Calu3 (cell line): ENCODE results near the gene A4GALT. TPM values are rescaled to one million over a fixed set of nuclear protein-coding genes. Genes with fewer than 3 reads are reported as not detected.
A peak's percentile ranks its signal among the peaks of the same experiment; 100 is the strongest.
"Not testable (repeated sequence)": the region's sequence is repeated elsewhere in the genome, so short reads cannot be mapped to it uniquely, and the experiment has no call there.

ENCODE experiments used
- BruUV-seq: library from RNA; stranded (reverse); fragments of 400-500 nt; replicated peaks from 2 replicates; lab custom pipeline; 2021; lab: Mats Ljungman, UMichigan
- CTCF ChIA-PET: fragments of 300-600 bp; sonication (Branson Sonifier 250); formaldehyde crosslinking; loops from one replicate; lab custom pipeline; 2022; ENCODE audit warnings: antibody characterized with exemption; lab: Charles Lee
- DNase-seq: peaks from one replicate; pipeline ENCODE4 v3.0.0; 2022
- H3K27ac Mint-ChIP-seq: one replicate; pipeline ENCODE4 v1.8.0; 2022; ENCODE audit warnings: mixed read lengths; ENCODE audit not compliant: unreplicated experiment
- H3K27me3 Mint-ChIP-seq: one replicate; pipeline ENCODE4 v1.8.0; 2022; ENCODE audit warnings: mixed read lengths; ENCODE audit not compliant: unreplicated experiment
- H3K36me3 Mint-ChIP-seq: one replicate; pipeline ENCODE4 v1.8.0; 2022; ENCODE audit warnings: mild to moderate bottlenecking, moderate library complexity, mixed read lengths; ENCODE audit not compliant: insufficient read depth, unreplicated experiment
- H3K4me1 Mint-ChIP-seq: one replicate; pipeline ENCODE4 v1.8.0; 2022; ENCODE audit warnings: mild to moderate bottlenecking, low read depth, mixed read lengths; ENCODE audit not compliant: unreplicated experiment
- H3K4me3 Mint-ChIP-seq: one replicate; pipeline ENCODE4 v1.8.0; 2022; ENCODE audit warnings: mild to moderate bottlenecking, low read depth, moderate library complexity, mixed read lengths; ENCODE audit not compliant: unreplicated experiment
- H3K9me3 Mint-ChIP-seq: one replicate; pipeline ENCODE4 v1.8.0; 2022; ENCODE audit warnings: low read depth, mixed read lengths; ENCODE audit not compliant: unreplicated experiment
- intact Hi-C: fragments of 100-400 bp; cut with micrococcal nuclease; formaldehyde crosslinking; loops from one replicate; pipeline ENCODE4 v1.10.0; 2022; ENCODE audit not compliant: unreplicated experiment
- total RNA-seq: library from RNA; stranded (reverse); gene quantifications from 2 replicates; pipeline ENCODE4 v1.2.3, GENCODE V29; 2022
- TF ChIP-seq, protein P1 (sequence below): fragments of 200-600 bp; IDR thresholded peaks from one replicate; pipeline ENCODE4 v1.8.0; 2022; ENCODE audit warnings: antibody characterized with exemption; ENCODE audit not compliant: unreplicated experiment

A4GALT gene
- total RNA-seq, 1 experiment from 2014 or later = 10.5 TPM

DNA sequence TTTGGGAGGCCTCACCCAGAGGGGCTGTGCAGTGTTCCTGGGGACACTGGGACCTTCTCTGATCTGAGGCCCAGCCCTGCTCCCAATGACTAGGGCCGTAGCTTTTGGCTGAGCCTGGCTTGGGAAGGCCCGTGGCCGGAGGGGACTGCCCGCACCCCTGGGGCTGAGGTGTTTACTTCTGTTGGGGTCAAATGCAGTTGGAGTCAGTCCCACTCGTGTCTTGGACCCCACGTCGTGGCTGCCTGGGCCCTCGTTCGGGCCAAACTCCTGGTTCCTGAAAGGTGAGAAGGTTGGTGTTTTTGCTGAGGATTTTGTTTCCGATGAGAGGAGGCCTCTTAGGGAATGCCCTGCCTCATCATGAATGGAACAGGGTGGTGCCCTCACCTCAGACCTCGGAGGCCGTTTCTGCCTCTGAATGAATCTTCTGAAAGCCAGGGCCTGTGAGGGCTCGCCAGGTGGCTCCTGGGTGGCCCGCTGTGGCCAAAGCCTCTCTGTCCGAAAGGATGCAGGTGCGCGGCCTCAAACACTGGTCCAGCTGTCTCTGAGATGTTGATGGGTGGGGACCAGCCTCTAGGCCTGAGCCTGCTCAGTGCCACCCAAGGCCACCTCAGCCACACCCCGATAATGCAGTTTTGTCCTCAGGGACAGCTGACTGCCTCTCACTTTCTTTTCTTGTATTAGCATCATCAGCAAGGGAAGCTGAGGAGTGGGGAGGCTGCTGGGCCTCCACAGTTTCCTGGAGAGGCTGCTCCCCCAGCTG, 40.3 kb upstream of the A4GALT start:
- no peaks in the 10 kb centered on the region for H3K9me3 Mint-ChIP-seq
- H3K27me3 Mint-ChIP-seq = no peaks in the 10 kb centered on the region
- CTCF ChIA-PET = no interaction called here
- intact Hi-C loops = no loop called here
- H3K36me3 Mint-ChIP-seq = peaks cover 5% of the 10 kb centered on the region
- peaks cover 5% of the 10 kb centered on the region for H3K4me1 Mint-ChIP-seq
- TF ChIP-seq, protein P1, sequence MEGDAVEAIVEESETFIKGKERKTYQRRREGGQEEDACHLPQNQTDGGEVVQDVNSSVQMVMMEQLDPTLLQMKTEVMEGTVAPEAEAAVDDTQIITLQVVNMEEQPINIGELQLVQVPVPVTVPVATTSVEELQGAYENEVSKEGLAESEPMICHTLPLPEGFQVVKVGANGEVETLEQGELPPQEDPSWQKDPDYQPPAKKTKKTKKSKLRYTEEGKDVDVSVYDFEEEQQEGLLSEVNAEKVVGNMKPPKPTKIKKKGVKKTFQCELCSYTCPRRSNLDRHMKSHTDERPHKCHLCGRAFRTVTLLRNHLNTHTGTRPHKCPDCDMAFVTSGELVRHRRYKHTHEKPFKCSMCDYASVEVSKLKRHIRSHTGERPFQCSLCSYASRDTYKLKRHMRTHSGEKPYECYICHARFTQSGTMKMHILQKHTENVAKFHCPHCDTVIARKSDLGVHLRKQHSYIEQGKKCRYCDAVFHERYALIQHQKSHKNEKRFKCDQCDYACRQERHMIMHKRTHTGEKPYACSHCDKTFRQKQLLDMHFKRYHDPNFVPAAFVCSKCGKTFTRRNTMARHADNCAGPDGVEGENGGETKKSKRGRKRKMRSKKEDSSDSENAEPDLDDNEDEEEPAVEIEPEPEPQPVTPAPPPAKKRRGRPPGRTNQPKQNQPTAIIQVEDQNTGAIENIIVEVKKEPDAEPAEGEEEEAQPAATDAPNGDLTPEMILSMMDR = no peak
- no peak for DNase-seq
- no TSS peak for BruUV-seq
- no peak overlapping the region for H3K4me3 Mint-ChIP-seq
- H3K27ac Mint-ChIP-seq = no peak overlapping the region

DNA sequence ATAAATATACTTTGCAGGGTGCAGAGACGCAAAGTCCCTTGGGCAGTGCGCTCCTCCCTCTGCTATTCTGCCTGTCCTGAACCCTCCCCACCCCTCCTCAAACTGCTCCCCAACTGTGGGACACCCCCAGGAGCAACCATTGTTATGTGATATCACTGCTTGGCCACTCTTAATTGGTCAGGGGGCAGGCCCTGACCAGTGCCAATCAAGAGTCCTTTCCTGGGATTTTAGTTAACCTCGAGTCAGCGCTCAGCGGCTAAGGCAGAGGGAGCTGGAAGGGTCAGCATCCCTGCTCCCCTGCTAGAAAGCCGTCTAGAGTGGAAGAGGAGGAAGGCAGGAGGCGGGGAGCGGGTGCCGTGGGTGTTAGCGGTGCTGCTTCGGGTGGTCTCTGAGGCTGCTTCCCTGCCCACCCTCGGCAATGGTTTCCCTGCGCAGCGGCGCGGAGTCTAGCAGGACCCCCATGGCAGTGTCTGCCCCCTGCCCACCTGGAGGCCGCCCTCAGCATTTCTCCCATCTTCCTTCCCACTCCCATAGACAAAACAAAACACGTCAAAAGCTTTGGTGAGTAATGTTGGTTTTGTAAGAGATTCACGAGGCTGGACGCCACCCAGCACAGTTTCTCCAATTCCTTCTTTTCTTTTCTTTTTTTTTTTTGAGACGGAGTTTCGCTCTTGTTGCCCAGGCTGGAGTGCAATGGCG, 38.4 kb upstream of the A4GALT start:
- TF ChIP-seq, protein P1 = no peak

GRCh38 chr22:42755553-42755952, 34.9 kb upstream of the A4GALT start:
- DNase-seq = peak; percentile 35
- intact Hi-C loops, H3K9me3 Mint-ChIP-seq, H3K4me1 Mint-ChIP-seq, H3K27me3 Mint-ChIP-seq, H3K27ac Mint-ChIP-seq, H3K36me3 Mint-ChIP-seq, H3K4me3 Mint-ChIP-seq, BruUV-seq: not testable (repeated sequence)
- CTCF ChIA-PET = interaction anchor here (0.6 to 1.5 kb wide), 3 partner anchors 64 to 207 kb away, joined by 4 read pairs; no protein-coding TSS in a partner anchor

More for the DNA sequence above, 38.4 kb upstream of the A4GALT start:
- DNase-seq = no peak
- BruUV-seq = no TSS peak
- CTCF ChIA-PET = no interaction called here
- no peak overlapping the region for H3K27ac Mint-ChIP-seq
- H3K4me3 Mint-ChIP-seq = no peak overlapping the region
- no peaks in the 10 kb centered on the region for H3K27me3 Mint-ChIP-seq
- no peaks in the 10 kb centered on the region for H3K9me3 Mint-ChIP-seq
- H3K4me1 Mint-ChIP-seq = peaks cover 8% of the 10 kb centered on the region
- H3K36me3 Mint-ChIP-seq = no peaks in the 10 kb centered on the region
- intact Hi-C loops = no loop called here

DNA sequence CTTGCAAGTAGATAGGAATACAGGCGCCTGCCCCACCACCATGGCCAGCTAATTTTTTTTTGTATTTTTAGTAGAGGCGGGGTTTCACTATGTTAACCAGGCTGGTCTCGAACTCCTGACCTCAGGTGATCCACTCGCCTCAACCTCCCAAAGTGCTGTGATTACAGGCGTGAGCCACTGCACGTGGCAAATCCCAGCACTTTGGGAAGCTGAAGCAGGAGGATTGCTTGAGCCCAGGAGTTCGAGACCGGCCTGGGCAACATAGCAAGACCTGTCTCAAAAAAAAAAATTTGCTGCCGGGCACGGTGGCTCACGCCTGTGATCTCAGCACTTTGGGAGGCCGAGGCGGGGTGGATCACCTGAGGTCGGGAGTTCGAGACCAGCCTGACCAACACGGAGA, 34.5 kb upstream of the A4GALT start:
- H3K4me3 Mint-ChIP-seq, H3K27ac Mint-ChIP-seq, H3K27me3 Mint-ChIP-seq, H3K9me3 Mint-ChIP-seq, BruUV-seq, H3K36me3 Mint-ChIP-seq, H3K4me1 Mint-ChIP-seq, DNase-seq, intact Hi-C loops: not testable (repeated sequence)
- CTCF ChIA-PET = interaction anchor here (0.5 to 1.5 kb wide), 4 partner anchors 65 to 265 kb away, joined by 3 to 4 read pairs (median 4); no protein-coding TSS in a partner anchor

DNA sequence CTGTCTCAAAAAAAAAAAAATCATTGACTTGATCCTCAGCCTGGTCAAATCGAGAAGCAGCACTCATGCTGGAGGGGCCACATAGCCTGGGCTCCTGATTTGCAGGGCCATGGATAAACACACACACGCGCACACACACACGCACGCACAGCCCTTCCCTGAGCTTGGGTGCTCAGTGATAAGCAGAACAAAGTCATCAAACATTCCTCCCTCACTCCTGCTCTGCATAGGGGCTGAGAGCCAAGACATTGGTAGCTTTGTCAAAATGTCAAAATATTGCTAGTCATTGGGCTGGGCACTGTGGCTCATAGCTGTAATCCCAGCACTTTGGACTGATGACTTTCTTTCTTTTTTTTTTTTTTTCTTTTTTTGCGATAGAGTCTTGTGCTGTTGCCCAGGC, 34.0 kb upstream of the A4GALT start:
- BruUV-seq = no TSS peak

More for the DNA sequence above, 34.0 kb upstream of the A4GALT start:
- Mint-ChIP-seq H3K36me3 (peaks cover 3% of the 10 kb centered on the region), H3K27ac (no peak overlapping the region), H3K4me3 (no peak overlapping the region), H3K9me3 (no peaks in the 10 kb centered on the region), H3K4me1 (peaks cover 8% of the 10 kb centered on the region), H3K27me3 (no peaks in the 10 kb centered on the region)
- CTCF ChIA-PET = interaction anchor here (0.5 to 1.5 kb wide), 5 partner anchors 31 to 476 kb away, joined by 3 to 4 read pairs (median 3); no protein-coding TSS in a partner anchor
- DNase-seq = peak; percentile 55
- intact Hi-C loops = no loop called here
- TF ChIP-seq, protein P1 = no peak
